Left forelimb (tissue), 1 donor: ENCODE data around the gene CTPS2.
"Not testable (repeated sequence)": the region's sequence is repeated elsewhere in the genome, so short reads cannot be mapped to it uniquely, and the experiment has no call there.

Experiments used
- DNase-seq: peaks from one replicate; pipeline ENCODE4 v3.0.0-alpha.2; 2018; ENCODE audit warnings: low spot score

The CTPS2 gene

GRCh38 chrX:16712548-16713155 is at the start of gene CTPS2:
CTPS2 (minus strand) TSS chrX:16712669; CDS start chrX:16702902, 9,767 bp downstream.
- DNase-seq: peak; percentile 74

GRCh38 chrX:16761500-16761899 is 49.0 kb upstream of the CTPS2 start:
- not testable (repeated sequence) for DNase-seq

GRCh38 chrX:16756724-16757123 is 44.3 kb upstream of the CTPS2 start:
- DNase-seq: no peak

GRCh38 chrX:16754019-16754418 is 41.5 kb upstream of the CTPS2 start:
- DNase-seq: no peak

GRCh38 chrX:16750136-16750535 is 37.7 kb upstream of the CTPS2 start:
- no peak for DNase-seq

GRCh38 chrX:16748425-16748824 is 36.0 kb upstream of the CTPS2 start:
- DNase-seq: no peak

GRCh38 chrX:16745659-16746058 is 33.2 kb upstream of the CTPS2 start:
- DNase-seq: no peak

- DNase-seq: no peak
Observed at GRCh38 chrX:16745102-16745501, 32.6 kb upstream of the CTPS2 start.

GRCh38 chrX:16743604-16744325 is 31.3 kb upstream of the CTPS2 start:
- DNase-seq: no peak

GRCh38 chrX:16739574-16739973 is 27.1 kb upstream of the CTPS2 start:
- no peak for DNase-seq

- DNase-seq: no peak
Observed at GRCh38 chrX:16737024-16737423, 24.6 kb upstream of the CTPS2 start.

- DNase-seq: no peak
Observed at GRCh38 chrX:16733013-16733412, 20.5 kb upstream of the CTPS2 start.

- no peak for DNase-seq
Observed at GRCh38 chrX:16730450-16730849, 18.0 kb upstream of the CTPS2 start.

GRCh38 chrX:16727637-16728036 is 15.2 kb upstream of the CTPS2 start:
- no peak for DNase-seq

GRCh38 chrX:16726347-16726988 is 14.0 kb upstream of the CTPS2 start:
- DNase-seq: not testable (repeated sequence)

GRCh38 chrX:16725072-16725471 is 12.6 kb upstream of the CTPS2 start:
- no peak for DNase-seq

GRCh38 chrX:16722481-16722880 is 10.0 kb upstream of the CTPS2 start:
- DNase-seq: no peak

GRCh38 chrX:16719334-16720084 is 7.0 kb upstream of the CTPS2 start, which contains the start of gene SYAP1:
SYAP1 (plus strand) TSS chrX:16719612; CDS start chrX:16719725, 113 bp downstream.
- peak; percentile 94 for DNase-seq

- DNase-seq: no peak
Observed at GRCh38 chrX:16718824-16719333, 6.4 kb upstream of the CTPS2 start.

- not testable (repeated sequence) for DNase-seq
Observed at GRCh38 chrX:16716451-16716850, 4.0 kb upstream of the CTPS2 start.

GRCh38 chrX:16715638-16716037 is 3.2 kb upstream of the CTPS2 start:
- not testable (repeated sequence) for DNase-seq

GRCh38 chrX:16714504-16714903 is 2.0 kb upstream of the CTPS2 start:
- DNase-seq: no peak
